B cell (primary cell): Measurements from ENCODE around the gene VRTN. TPM values are rescaled to one million over a fixed set of nuclear protein-coding genes. Genes with fewer than 3 reads are reported as not detected.

Source experiments
- ATAC-seq: fragments of 200-7000 bp; cut with Tn5 transposase; one replicate; pipeline ENCODE4 v1.10.0; 2021; ENCODE audit warnings: low read depth, mild to moderate bottlenecking, moderate number of reproducible peaks, moderate library complexity
- CTCF ChIA-PET: fragments of 350-600 bp; sonication (Branson Sonifier 250); formaldehyde crosslinking; loops from one replicate; lab custom pipeline; 2021; ENCODE audit warnings: antibody characterized with exemption, inconsistent platforms; lab: Charles Lee
- POLR2A ChIA-PET: fragments of 350-600 bp; sonication (Branson Sonifier 250); formaldehyde crosslinking; loops from one replicate; lab custom pipeline; 2021; ENCODE audit warnings: antibody characterized with exemption; lab: Charles Lee
- DNase-seq: peaks from one replicate; pipeline ENCODE4 v3.0.0; 2013
- H2AFZ ChIP-seq: 2 replicates; pipeline ENCODE4 v1.6.1; 2012; ENCODE audit warnings: mild to moderate bottlenecking, low read depth, low read length; ENCODE audit not compliant: insufficient read depth, poor library complexity, severe bottlenecking
- H3K27ac ChIP-seq, 2 donors: 1 replicate in 1 of 2; 2 replicates in 1 of 2; pipeline ENCODE4 v1.5.1; 2012 to 2013; ENCODE audit warnings: low read length in 2 of 2, mild to moderate bottlenecking in 2 of 2, moderate library complexity in 1 of 2
- H3K27me3 ChIP-seq, 4 experiments: fragments of 200-600 bp in 1 of 4; sonication (generic) in 1 of 4; replicated peaks in 1 of 4; 1 replicate in 2 of 4; 2 replicates in 2 of 4; pipeline versions ENCODE4 v1.6.1 to v1.7.0; 2013 to 2016; ENCODE audit warnings: low read length in 3 of 4, mild to moderate bottlenecking in 2 of 4, mixed read lengths in 1 of 4, moderate library complexity in 1 of 4; ENCODE audit not compliant: insufficient read depth in 4 of 4, control insufficient read depth in 3 of 4; ENCODE audit errors: control extremely low read depth in 1 of 4
- H3K36me3 ChIP-seq, 2 experiments: replicated peaks in 1 of 2; 1 replicate in 1 of 2; 2 replicates in 1 of 2; pipeline versions ENCODE4 v1.6.1 to v1.7.1; 2013; ENCODE audit warnings: low read length in 1 of 2; ENCODE audit not compliant: insufficient read depth in 2 of 2, control insufficient read depth in 1 of 2; ENCODE audit errors: control extremely low read depth in 1 of 2, extremely low read depth in 1 of 2
- H3K4me1 ChIP-seq, 2 donors: fragments of 200-600 bp in 1 of 2; sonication (generic) in 1 of 2; 1 replicate in 1 of 2; 2 replicates in 1 of 2; pipeline versions ENCODE4 v1.5.1 to v1.6.1; 2013 to 2017; ENCODE audit warnings: low read length in 2 of 2; ENCODE audit not compliant: control insufficient read depth in 2 of 2, insufficient read depth in 2 of 2
- H3K4me2 ChIP-seq: replicated peaks from 2 replicates; pipeline ENCODE3; 2012; ENCODE audit warnings: mild to moderate bottlenecking, low read depth, low read length; ENCODE audit not compliant: poor library complexity, severe bottlenecking
- H3K4me3 ChIP-seq, 5 experiments: fragments of 200-600 bp in 1 of 5; sonication (generic) in 1 of 5; 1 replicate in 3 of 5; 2 replicates in 2 of 5; pipeline versions ENCODE4 v1.5.1 to v1.7.0; 2011 to 2016; ENCODE audit warnings: low read length in 4 of 5, mild to moderate bottlenecking in 4 of 5, low read depth in 2 of 5, control low read depth in 1 of 5, moderate library complexity in 1 of 5; ENCODE audit not compliant: insufficient read depth in 1 of 5; ENCODE audit errors: control extremely low read depth in 1 of 5, extremely low read depth in 1 of 5
- H3K79me2 ChIP-seq: fragments of 200-600 bp; sonication (generic); one replicate; pipeline ENCODE4 v1.6.0; 2016; ENCODE audit warnings: low read length; ENCODE audit not compliant: control insufficient read depth, insufficient read depth
- H3K9ac ChIP-seq: fragments of 200-600 bp; sonication (generic); 2 replicates; pipeline ENCODE4 v1.6.1; 2017; ENCODE audit warnings: mild to moderate bottlenecking, low read length, moderate library complexity
- H3K9me3 ChIP-seq, 3 donors: one replicate each; pipeline versions ENCODE4 v1.6.1 to v1.7.1; 2013; ENCODE audit warnings: low read length in 2 of 3; ENCODE audit not compliant: control insufficient read depth in 2 of 3, insufficient read depth in 1 of 3; ENCODE audit errors: control extremely low read depth in 1 of 3
- H4K20me1 ChIP-seq: 2 replicates; pipeline ENCODE4 v1.6.0; 2012; ENCODE audit warnings: mild to moderate bottlenecking, low read length; ENCODE audit not compliant: insufficient read depth, control insufficient read depth, poor library complexity, severe bottlenecking
- H3K27ac Mint-ChIP-seq: one replicate; pipeline ENCODE4 v1.8.0; 2021; ENCODE audit warnings: mixed read lengths
- H3K27me3 Mint-ChIP-seq: one replicate; pipeline ENCODE4 v1.8.0; 2021; ENCODE audit warnings: mixed read lengths
- H3K4me1 Mint-ChIP-seq: one replicate; pipeline ENCODE4 v1.8.0; 2021; ENCODE audit warnings: mixed read lengths
- H3K4me3 Mint-ChIP-seq: one replicate; pipeline ENCODE4 v1.8.0; 2021; ENCODE audit warnings: mixed read lengths
- H3K9me3 Mint-ChIP-seq: one replicate; pipeline ENCODE4 v1.8.0; 2022; ENCODE audit warnings: mixed read lengths; ENCODE audit not compliant: insufficient read depth
- EZH2 ChIP-seq: IDR thresholded peaks from 2 replicates; pipeline ENCODE4 v1.6.1; 2012; ENCODE audit warnings: borderline replicate concordance, low read depth, mild to moderate bottlenecking, moderate library complexity, low read length; ENCODE audit not compliant: insufficient read depth, poor library complexity, severe bottlenecking
- WGBS: methylation state at CpG from one replicate; pipeline ENCODE4 v1.1.5; 2013; ENCODE audit warnings: missing lambda C conversion rate; ENCODE audit not compliant: insufficient coverage; 5-methylcytosine and 5-hydroxymethylcytosine counted together
- intact Hi-C: fragments of 100-400 bp; cut with micrococcal nuclease; formaldehyde crosslinking; loops from one replicate; pipeline ENCODE4 v1.10.0; 2022
- polyA plus RNA-seq: library from polyadenylated mRNA; depleted of rRNA; stranded (reverse); fragments of >200 nt; gene quantifications from 2 replicates; pipeline ENCODE4 v1.2.3, GENCODE V29; 2012
- total RNA-seq, 2 donors: library from RNA; stranded (reverse); fragments of 120-200 nt in 1 of 2; gene quantifications; 1 replicate in 1 of 2; 2 replicates in 1 of 2; pipeline versions ENCODE4 v1.2.3 to v1.2.4, GENCODE V29; 2013 to 2022
- TF ChIP-seq, protein P1 (sequence below): fragments of 200-600 bp; IDR thresholded peaks from one replicate; pipeline ENCODE4 v1.8.0; 2022; ENCODE audit warnings: antibody characterized with exemption, mild to moderate bottlenecking

VRTN gene
- total and polyA plus RNA-seq, 2 donors (not counting 1 experiment from before 2014, with no cell fraction given) = not detected

DNA sequence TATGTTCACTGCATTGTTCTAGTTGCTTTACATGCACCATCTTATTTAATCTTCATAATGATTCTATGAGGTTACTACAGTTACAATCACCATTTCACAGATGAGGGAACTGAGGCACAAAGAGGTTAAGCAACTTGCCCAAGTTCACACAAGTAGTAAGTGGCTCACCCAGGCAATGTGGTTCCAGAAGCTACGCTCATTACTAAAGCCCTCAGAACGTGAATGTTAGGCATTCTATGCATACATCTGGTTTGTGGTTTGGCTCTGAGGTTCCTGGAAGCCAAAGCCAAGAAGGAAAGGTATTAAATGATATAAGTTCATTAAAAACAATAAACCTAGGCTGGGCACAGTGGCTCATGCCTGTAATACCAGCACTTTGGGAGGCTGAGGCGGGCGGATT is 14.4 kb upstream of the VRTN start:
- H3K27ac ChIP-seq = no peak overlapping the region
- no peaks in the 10 kb centered on the region for H3K4me1 ChIP-seq
- H4K20me1 ChIP-seq = no peaks in the 10 kb centered on the region
- no peak overlapping the region for H2AFZ ChIP-seq
- H3K36me3 ChIP-seq = no peaks in the 10 kb centered on the region
- H3K27me3 ChIP-seq = no peaks in the 10 kb centered on the region
- no peak overlapping the region for H3K9ac ChIP-seq
- Mint-ChIP-seq H3K9me3 (no peaks in the 10 kb centered on the region), H3K27me3 (peaks cover 11% of the 10 kb centered on the region), H3K27ac (no peak overlapping the region), H3K4me1 (no peaks in the 10 kb centered on the region), H3K4me3 (no peak overlapping the region)
- ChIA-PET CTCF (no interaction called here), POLR2A (interaction anchor here (0.7 kb wide), 1 partner anchor 10 kb away, joined by 3 read pairs; no protein-coding TSS in a partner anchor)
- no peaks in the 10 kb centered on the region for H3K79me2 ChIP-seq
- TF ChIP-seq, protein P1, sequence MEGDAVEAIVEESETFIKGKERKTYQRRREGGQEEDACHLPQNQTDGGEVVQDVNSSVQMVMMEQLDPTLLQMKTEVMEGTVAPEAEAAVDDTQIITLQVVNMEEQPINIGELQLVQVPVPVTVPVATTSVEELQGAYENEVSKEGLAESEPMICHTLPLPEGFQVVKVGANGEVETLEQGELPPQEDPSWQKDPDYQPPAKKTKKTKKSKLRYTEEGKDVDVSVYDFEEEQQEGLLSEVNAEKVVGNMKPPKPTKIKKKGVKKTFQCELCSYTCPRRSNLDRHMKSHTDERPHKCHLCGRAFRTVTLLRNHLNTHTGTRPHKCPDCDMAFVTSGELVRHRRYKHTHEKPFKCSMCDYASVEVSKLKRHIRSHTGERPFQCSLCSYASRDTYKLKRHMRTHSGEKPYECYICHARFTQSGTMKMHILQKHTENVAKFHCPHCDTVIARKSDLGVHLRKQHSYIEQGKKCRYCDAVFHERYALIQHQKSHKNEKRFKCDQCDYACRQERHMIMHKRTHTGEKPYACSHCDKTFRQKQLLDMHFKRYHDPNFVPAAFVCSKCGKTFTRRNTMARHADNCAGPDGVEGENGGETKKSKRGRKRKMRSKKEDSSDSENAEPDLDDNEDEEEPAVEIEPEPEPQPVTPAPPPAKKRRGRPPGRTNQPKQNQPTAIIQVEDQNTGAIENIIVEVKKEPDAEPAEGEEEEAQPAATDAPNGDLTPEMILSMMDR = no peak
- TF ChIP-seq EZH2 = no peak
- H3K4me2 ChIP-seq = no peak overlapping the region
- no CpG with 5 or more reads among the region's 4 CpGs for WGBS
- ATAC-seq (no peak), DNase-seq (no peak)
- intact Hi-C loops = no loop called here
- H3K9me3 ChIP-seq = no peaks in the 10 kb centered on the region
- H3K4me3 ChIP-seq = no peak overlapping the region

DNA sequence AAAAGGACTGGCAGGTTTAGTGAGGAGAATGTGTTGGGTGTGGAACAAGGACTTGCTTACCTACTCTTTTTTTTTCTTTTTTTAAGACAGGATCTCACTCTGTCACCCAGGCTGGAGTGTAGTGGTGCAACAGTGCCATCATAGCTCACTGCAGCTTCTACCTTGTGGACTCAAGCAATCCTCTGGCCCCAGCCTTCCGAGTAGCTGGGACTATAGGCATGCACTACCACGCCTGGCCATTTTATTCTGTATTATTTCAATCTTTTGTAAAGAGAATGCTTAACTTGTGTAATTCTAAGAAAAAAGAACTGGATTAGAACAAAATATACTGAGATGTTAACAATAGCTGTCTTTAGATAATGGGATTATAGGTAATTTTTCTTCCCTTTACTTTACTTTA is 1.9 kb upstream of the VRTN start:
- WGBS = no CpG with 5 or more reads among the region's 2 CpGs
- intact Hi-C loops = no loop called here
- TF ChIP-seq EZH2 = no peak
- TF ChIP-seq, protein P1 = no peak
- Histone ChIP-seq H3K27ac (no peak overlapping the region), H3K79me2 (no peaks in the 10 kb centered on the region), H3K9ac (no peak overlapping the region), H3K4me3 (no peak overlapping the region), H3K36me3 (no peaks in the 10 kb centered on the region), H3K4me1 (no peaks in the 10 kb centered on the region), H2AFZ (no peak overlapping the region), H3K27me3 (no peaks in the 10 kb centered on the region), H3K9me3 (no peaks in the 10 kb centered on the region), H3K4me2 (no peak overlapping the region), H4K20me1 (no peaks in the 10 kb centered on the region)
- H3K27me3 Mint-ChIP-seq = peaks cover 5% of the 10 kb centered on the region
- no peaks in the 10 kb centered on the region for H3K4me1 Mint-ChIP-seq
- ChIA-PET CTCF (interaction anchor here (1.1 kb wide), 1 partner anchor 22 kb away, joined by 5 read pairs; no protein-coding TSS in a partner anchor), POLR2A (no interaction called here)
- no peak overlapping the region for H3K27ac Mint-ChIP-seq
- no peak for DNase-seq
- no peak overlapping the region for H3K4me3 Mint-ChIP-seq
- ATAC-seq = no peak
- H3K9me3 Mint-ChIP-seq = no peaks in the 10 kb centered on the region
